Measurements from ENCODE around the gene TBR1.

The TBR1 gene

DNA sequence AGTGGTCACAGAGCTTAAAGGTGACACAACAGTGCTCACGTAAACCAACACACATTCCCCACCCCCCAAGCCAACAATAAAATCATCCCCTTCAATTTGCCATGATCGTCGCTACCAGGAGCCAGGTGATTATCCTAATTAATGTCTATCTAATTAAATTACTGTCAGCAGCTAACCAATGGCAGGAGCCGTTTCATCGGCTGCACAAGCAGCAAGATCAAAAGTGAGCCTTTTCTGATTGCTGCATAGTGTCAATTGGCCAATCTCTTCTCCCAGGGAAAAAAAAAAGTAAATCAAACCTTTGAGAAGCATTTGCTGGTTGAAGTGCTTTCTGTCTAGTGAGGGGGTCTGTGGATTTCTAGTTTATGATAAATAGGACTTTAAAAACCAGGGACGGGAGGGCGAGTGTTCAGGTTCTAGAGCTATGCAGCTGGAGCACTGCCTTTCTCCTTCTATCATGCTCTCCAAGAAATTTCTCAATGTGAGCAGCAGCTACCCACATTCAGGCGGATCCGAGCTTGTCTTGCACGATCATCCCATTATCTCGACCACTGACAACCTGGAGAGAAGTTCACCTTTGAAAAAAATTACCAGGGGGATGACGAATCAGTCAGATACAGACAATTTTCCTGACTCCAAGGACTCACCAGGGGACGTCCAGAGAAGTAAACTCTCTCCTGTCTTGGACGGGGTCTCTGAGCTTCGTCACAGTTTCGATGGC lies at the start of gene TBR1:
Gene TBR1, plus strand, starts transcription at position 311 of the 721 bp plus-strand sequence. Its CDS starts 114 bp downstream, at position 425.
- no peak for DNase-seq (ENCODE audit: low spot score)

DNA sequence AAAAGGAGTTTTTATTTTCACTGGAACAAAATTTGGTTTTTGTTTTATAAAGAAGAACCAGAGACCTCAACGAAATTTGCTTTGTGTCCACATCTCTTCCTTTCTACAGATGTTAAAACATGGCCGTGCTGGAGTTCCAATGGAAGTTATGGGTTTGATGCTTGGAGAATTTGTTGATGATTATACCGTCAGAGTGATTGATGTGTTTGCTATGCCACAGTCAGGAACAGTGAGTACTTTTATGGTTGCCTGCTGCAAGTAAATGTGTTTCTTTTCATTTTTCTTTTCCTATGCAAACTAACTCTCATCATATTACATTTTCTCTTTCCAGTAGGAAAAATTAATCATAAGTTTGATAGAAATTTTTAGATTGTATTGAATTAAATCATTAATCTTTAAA lies 48.4 kb upstream of the TBR1 start:
- no peak for DNase-seq (ENCODE audit: low spot score)

DNA sequence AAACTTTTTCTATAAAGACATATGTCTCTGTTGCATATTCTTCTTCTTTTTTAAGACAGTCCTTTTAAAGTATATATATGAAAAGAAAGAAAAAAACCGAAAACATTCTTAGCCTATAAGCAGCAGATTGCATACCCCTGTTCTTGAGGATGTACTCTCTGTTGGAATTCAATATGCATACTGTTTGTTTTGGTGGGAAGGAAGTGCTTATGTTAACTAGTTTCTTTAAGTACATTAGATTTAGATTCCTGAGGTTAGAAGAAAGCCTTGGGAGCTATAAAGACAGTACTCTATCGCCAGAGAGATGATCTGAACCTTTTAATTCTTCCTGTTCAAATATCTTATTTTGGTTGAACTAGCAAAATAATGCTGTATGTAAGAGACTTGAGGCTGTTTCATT lies 46.8 kb upstream of the TBR1 start:
- DNase-seq (ENCODE audit: low spot score) = no peak

DNA sequence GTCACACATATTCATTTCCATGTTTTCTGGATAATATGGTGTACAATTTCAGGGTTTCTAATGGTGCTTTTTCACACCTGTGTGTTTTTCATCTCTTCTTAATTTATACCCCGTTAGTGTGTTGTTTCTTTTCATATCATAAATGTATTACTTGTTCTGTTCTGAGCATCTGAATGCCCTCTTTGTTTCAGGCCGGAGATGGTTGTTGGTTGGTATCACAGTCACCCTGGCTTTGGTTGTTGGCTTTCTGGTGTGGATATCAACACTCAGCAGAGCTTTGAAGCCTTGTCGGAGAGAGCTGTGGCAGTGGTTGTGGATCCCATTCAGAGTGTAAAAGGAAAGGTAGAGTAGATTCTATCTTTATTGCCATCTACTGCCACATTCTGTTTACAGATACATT lies 45.1 kb upstream of the TBR1 start:
- no peak for DNase-seq (ENCODE audit: low spot score)

DNA sequence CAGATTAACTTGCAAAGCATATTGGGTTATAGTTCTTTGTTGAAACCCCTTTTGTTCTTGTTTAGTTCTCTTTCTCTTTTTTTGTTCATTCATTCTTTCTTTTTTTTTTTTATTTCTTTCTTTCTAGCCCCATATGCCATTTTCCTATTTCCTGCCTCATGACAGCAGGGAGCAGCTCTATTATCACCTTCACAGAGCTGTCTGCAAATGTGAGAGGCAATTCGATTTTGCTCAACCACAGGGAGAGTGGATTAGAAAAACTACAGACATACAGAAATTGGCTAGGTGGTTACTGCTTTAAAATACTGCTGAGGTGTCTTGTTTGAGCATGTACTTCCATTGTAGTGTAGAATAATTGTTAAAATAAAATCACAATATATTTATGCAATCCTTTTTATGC lies 44.2 kb upstream of the TBR1 start:
- DNase-seq (ENCODE audit: low spot score) = no peak

DNA sequence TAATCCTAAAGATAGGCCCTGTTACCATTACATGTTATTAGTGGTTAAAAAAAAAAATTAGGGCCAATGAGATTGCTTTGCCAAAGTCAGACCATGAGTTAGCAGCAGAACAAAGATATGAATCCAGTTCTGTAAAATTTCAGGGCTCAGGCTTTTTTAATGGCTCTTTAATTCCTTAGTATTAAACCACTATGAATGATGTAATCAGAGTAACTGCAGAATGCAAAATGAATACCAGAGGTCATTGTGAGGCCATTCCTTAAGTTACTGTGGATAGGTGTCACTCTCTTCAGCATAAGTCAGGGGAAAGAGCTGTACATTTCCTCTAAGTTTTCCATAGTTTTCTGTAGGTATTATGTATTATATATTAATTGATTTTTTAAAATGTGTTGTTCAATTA lies 42.2 kb upstream of the TBR1 start:
- no peak for DNase-seq (ENCODE audit: low spot score)

DNA sequence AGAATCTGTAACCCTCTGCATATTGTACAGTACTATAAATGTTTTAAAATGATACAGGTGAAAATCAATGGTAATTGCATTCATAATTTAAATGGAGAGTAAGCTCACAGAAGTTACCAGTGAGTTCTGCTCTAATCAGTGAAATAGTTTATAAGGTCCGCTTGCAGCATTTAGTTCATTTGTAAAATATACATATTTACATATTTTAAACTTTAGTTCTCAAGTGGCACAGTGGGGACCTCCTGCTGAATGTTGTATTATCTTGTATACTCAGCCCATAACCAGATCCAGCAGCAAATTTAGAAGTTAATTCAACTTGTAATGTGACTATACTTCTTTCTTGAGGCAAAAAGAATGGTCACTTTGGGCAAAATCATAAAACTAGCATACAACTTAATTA lies 41.7 kb upstream of the TBR1 start:
- no peak for DNase-seq (ENCODE audit: low spot score)

DNA sequence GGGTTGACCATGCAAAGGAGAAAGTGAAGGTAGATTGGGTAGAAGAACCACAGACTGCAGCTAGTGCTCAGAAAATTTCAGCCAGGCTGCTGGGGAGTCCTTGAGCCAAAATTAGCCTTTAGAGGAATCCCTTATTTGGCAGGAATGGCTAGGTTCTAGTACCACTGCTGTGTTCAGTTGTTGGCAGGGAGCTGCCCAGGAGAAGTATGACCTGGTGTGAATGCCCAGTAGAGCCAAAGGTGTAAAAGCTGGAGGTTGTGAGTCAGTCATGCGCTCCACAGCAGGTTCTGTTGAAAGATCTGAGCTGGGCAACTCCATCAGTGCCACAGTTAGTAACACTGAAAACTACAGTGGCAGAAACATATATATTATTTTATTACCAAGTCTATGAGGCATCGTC lies 36.4 kb upstream of the TBR1 start:
- DNase-seq (ENCODE audit: low spot score) = no peak

DNA sequence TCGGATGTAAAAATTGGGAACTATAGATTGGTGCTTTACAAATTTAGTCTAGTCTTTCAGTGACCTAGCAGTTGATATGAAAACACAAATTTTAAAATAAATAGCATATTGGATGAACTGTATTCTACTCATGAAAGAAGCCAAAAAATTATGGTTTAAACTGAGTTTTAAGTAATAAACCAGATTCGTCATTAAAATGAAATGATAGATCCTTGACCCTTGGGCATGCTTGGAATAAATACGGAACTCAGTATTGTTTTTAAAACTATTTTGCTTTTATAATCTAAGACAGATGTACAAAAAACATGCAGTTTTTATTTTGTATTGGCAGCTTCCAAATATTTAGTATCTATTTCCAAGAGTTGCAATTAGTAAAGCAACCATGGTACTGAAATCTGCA lies 34.6 kb upstream of the TBR1 start:
- no peak for DNase-seq (ENCODE audit: low spot score)

DNA sequence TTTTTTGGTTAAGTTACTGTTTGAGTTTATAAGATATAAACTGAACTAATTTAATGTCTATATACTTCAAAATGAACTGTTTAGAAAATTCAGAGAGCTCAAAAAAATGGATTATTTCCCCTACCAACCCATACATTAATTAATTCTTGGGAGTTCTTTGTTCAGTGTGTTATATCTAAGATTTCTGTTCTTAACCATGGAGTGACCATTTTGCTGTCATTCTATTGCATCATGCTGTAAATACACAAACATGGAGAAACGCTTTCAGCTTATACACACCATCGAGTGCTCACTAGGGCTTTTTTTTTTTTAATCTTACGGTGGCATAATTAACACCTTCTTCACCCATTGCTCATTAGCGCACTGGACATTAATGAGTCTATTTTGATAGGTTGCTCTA lies 33.4 kb upstream of the TBR1 start:
- DNase-seq (ENCODE audit: low spot score) = no peak

DNA sequence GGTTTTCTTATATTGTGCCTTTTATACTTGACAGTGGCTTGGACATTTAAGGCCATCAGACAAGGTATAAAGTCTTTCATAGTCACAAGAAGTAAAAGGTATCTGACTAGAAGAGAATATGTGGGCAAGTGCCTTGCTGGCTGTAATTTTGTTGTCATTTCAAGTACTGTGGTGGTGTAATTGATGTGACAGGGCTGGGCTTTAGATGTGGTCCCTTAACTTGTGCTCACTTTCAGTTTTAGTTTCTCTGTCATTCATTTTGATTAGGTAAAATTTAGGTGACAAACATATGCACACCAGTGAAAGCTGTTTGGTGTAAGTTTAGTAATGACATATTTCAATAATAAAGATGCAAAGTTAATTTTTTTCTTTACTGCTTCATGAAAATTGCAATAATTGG lies 31.2 kb upstream of the TBR1 start:
- DNase-seq (ENCODE audit: low spot score) = no peak

DNA sequence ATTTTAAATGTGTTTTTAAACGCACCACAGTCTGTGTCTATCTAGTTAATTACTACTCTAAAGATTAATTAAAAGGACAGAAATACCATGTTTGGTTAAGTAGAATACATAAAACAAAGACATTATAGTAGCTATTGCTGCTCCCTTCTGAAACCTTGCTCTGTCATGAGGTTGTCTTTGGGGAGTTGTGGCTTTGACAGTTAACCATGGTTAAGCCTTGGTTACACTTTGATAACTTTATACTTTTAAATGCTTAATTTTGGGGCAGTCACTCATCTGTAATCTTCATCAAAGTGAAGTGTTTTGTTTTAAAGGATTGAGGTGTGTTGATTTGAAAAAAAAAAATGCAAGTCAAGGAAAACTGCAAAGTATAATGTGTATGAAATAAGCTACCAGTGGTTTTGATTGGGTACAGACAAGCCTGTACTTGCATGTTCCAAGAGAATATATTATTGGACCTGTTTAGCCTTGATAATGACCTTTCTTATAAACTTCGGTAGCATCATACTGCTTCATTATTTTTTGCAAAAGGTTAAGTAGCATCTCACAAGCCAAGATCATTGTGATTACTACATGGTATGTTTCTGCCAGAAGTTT lies 29.8 kb upstream of the TBR1 start:
- DNase-seq (ENCODE audit: low spot score) = no peak

DNA sequence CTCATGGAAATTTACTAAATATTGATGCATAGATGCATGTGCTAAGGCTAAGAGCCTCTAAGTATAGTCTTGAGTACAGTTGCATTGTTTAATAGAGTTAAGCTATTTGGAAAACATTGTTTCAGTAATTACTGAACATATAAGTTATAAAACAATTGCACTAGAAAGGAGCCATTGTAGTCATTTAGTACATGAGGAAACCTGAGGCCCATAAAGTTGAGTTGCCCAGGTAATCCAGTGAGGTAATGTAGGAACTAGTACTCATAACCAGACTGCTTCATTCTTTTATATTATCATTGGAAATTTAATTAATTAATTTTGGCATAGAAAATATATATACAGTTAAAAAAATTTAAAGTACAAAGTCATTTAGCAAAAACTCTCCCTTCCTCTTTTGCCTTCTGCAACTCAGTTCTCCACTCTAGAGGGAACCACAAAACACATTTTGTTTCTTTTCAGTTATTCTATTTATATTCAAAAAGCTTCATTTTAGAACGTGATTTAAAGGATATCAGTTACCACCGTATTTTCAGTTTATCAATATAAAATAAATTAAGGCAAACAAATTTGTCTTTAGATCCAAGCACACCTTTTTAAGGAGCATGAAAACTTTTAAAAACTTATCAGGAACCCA lies 27.8 kb upstream of the TBR1 start:
- DNase-seq (ENCODE audit: low spot score) = no peak

DNA sequence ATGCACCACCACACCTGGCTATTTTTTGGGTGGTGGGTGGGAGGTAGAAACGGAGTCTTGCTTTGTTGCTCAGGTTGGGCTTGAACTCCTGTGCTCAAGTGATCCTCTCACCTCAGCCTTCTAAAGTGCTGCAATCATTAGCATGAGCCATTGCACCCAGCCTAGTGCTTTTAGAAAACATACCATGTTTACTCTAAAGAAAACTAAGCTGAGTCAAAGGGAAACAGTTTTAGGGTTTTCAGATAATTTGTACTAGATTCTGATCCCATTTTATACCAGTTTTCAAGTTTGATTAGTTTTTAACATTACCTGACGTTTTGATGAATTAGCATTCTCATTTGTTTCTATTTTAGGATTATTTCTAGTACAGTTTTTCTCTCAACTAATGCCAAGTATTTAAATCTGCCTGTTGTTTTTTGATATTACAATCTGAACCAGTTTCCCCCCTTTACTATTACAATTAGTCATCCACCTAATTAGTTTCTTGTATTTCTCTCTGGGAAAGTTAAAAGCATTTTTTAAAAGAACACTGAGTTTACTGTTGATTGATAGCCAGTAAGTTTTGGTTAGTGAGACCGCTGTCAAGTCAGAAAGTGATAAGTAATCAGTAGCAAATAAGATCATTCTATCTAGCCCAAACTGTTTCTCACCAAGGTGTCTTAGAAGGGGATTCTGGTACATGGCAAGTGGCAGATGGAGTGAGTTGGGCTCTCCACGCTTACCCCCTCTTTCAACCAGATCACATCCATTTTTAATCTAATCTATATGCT lies 24.2 kb upstream of the TBR1 start:
- no peak for DNase-seq (ENCODE audit: low spot score)

DNA sequence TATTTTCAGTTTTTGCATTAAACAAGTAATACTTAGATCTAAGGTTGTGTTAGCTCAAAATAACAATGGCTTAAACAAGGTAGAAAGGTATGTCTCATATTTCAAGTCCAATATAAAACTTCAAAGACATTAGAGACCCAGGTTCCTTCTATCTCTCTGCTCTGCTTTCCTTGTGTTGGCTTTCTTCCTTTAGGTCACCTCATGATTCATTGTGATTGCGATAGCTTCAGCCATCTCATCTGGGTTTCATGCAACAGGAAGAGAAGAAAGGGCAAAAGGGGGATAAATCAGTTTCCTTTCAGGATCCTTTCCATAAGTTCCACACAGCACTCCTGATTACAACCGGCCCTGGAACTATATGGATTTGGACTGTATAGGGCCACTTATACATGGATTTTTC lies 16.0 kb upstream of the TBR1 start:
- no peak for DNase-seq (ENCODE audit: low spot score)

DNA sequence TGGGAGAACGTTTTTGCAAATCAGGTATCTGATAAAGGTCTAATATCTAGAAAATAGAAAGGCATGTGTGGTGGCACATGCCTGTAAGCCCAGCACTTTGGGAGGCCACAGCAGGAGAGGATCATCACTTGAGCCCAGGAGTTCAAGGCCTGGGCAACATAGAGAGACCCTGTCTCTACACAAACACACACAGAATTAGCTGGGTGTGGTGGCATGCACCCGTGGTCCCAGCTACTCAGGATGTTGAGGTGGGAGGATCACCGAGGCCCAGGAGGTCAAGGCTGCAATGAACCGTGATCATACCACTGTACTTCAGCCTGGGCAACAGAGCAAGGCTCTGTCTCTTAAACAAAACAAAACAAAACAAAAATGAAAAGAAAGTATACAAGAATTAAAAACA lies 13.8 kb upstream of the TBR1 start:
- DNase-seq (ENCODE audit: low spot score) = no peak

DNA sequence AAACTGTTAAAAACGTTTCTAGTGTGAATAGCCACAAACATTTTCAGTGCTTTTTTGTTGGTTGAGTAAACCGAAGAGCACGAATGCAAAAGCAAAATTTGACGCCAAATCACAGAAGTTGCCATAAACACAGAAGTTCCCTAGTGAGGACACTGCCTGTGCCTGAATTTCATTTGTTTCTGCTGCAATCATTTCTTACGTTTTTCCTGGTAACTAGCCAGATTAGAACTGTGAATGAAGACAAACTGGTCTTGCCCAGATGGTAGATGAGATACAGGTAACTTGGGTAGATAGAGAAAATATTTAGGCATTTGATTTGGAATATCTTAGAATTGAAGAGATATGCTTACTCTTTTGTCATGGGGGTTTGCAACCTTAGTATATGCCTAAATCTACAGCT lies 9.8 kb upstream of the TBR1 start:
- no peak for DNase-seq (ENCODE audit: low spot score)

DNA sequence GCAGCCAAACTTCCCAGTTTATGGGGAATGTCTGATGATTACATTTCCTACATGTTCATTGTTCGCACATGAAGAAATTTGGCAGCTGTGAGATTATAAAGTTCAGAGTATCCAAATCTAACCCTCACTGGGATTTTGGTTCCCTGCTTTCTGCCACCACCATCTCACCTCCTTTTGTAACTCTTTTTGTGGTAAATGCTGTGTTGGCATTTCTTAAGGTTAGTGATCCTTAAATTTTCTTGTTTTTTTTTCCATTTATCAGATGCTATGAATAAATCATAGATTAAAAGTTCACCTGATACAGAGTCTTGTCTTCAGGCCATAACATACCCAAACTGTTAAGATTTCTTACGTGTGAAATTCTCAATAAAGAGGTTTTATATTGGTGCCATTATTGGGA lies 8.5 kb upstream of the TBR1 start:
- DNase-seq (ENCODE audit: low spot score) = no peak

DNA sequence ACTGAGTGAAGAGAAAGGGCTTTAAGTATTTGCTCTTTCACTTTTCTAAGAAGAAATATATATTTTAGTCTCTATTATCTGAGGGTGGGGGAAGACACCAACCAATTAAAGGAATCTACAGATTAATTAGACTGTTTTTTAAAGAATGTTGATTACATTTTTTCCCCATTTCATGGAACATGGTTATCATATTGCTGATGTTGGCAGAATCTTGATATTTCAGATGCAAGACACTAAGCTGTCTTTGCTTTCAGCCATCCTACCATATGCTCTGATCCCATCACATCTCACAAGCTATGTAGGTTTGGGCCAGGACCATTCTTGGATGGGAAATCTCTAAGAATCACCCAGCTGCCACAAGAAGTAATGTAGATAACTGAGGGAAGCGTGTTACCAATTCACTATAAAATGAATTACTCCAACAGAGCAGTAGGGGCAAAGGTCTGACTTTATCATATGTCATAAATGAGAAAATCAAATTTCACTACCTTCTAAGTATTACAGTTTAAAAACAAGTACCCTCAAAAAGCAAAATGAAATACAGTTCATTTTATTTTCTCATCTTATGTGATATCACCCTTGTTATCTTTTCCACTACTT lies 6.7 kb upstream of the TBR1 start:
- DNase-seq (ENCODE audit: low spot score) = no peak

DNA sequence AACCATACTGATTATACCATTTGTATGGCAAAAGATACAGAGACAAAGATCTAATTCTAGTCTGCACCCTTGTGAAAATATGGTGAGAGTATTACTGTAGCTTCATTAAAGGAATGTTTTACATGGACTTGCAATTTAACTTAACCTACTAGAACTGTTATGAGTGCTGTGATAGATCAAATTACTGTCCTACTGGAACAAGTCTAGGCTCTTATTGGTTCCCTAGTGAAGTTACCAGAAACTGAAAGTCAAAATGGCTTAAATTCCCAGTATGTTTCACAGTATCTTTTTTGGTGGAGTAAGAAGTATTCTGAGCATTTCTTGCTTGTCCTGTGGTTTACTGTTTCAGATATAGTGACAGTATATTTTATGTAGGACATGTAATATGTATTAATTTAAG lies 3.8 kb upstream of the TBR1 start:
- no peak for DNase-seq (ENCODE audit: low spot score)

DNA sequence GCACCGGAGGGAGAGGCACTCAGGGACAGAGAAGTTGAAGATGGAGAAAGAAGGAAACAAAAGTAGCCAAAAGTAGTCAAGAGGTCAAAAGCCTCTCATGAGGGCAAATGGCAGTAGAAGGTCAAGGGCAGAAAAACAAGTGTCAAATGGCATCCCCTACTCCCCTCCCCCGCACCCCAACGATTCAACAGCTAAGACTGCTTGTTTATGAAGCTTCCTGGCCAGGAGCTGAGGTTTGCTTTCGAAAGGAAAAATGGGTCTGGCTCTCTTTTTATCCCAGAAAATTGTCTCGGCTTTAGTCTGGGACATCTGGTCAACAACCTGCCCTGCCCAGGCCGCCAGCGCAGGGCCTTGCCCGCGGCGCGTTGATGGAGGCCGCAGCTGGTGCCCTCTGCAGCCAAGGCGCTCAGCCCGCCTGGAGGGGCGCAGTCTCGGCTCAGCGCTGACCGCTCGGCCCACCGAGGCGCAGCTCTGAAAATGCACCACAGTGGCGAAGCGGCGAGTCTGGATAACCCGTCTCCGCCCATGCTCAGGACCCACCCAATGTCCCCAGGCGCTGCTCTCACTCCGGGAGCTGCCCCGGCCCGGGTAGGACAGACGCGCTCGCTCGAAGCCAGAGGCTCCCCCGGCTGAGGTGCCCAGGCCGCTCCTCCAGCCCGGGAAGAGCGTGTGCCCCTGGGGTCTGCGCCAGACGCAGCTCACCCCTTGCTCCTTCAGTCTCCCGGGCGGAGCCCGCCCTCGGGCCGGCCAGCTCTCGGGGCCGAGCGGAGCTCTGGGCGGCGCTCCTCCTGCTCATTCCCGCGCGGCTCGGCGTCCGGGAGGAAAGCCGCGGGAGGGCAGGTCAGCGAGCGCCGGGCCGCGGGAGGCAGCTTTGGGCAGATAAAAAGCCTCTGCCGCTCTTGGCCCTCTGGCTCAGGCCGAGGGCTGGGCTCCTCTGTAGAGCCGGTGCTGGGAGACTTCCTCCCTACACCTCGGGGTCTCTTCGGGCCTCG lies 1.8 kb upstream of the TBR1 start:
- no peak for DNase-seq (ENCODE audit: low spot score)
